ENCODE results near the gene LNP1. TPM values are rescaled to one million over a fixed set of nuclear protein-coding genes. Genes with fewer than 3 reads are reported as not detected.
A peak's percentile ranks its signal among the peaks of the same experiment; 100 is the strongest.

The LNP1 gene
- total and polyA plus RNA-seq, 2 of the 8 experiments (the other 6 are each of a cell fraction or from before 2014, with no cell fraction given) = 6.6 to 8.7 TPM

DNA sequence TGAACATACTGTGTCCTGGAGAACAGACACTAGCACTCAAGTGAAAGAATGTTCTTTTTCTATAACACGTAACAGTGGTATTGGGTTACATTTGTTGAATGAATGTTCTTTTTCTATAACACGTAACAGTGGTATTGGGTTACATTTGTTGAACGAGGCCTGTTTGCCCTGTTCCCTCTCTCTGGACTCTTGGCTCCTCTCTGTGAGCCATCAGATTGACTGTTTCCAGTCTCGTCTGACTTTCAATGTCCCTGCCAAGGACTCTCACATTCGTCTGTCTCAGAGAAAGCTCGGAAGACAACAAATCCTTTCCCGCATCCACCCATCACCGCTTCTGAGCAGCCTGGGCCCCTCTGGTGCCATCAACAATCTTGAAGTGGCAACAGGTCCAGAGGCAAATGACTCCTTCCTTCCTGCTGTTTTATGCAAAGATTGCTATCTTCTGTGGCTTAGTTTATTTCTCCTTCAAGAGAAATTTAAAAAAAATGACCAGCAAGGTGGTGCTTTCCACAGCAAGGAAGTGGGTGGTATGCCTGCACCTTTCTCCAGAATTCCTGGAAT, 99.1 kb downstream of the LNP1 start:
- WGBS, 2 experiments (ENCODE audit: extremely low coverage in 1 of 2, insufficient coverage in 1 of 2, insufficient read length in 1 of 2, insufficient replicate concordance in 2 of 2, low coverage in 1 of 2, low lambda C conversion rate in 2 of 2, missing lambda C conversion rate in 1 of 2) = 90% methylated on average over 8 of the region's 8 CpGs; no CpG with 5 or more reads in 1 of the 2 experiments
- CTCF ChIA-PET (ENCODE audit: partially characterized antibody) = interaction anchor here (1.6 kb wide), 1 partner anchor 37 kb away, joined by 3 read pairs; no protein-coding TSS in a partner anchor

More for the DNA sequence above, 99.1 kb downstream of the LNP1 start:
- no peak overlapping the region for H4K91ac ChIP-seq (replicated peaks; ENCODE audit: insufficient read length, low read length)
- no peaks in the 10 kb centered on the region for H3K23me2 ChIP-seq (ENCODE audit: low read depth, low read length)
- H3K79me2 ChIP-seq (ENCODE audit: control insufficient read depth in 1 of 2, insufficient read depth in 2 of 2, low read length in 2 of 2) = no peaks in the 10 kb centered on the region
- H3K23ac ChIP-seq (ENCODE audit: insufficient read length) = no peak overlapping the region
- peak overlapping the region; percentile 57; the same call in 1 of the 2 replicates for H4K8ac ChIP-seq (ENCODE audit: extremely low read depth, insufficient read depth, low read length)
- H3K18ac ChIP-seq (ENCODE audit: extremely low read depth, low read length) = no peak overlapping the region
- no peaks in the 10 kb centered on the region for H3K36me3 ChIP-seq (ENCODE audit: control insufficient read depth in 2 of 4, insufficient read depth in 4 of 4, low read length in 3 of 4)
- H4K5ac ChIP-seq (ENCODE audit: insufficient read length, low read depth, low read length) = no peak overlapping the region
- H2BK15ac ChIP-seq (ENCODE audit: low read length) = no peak overlapping the region
- H3K27me3 ChIP-seq (replicated peaks in 1 of 4; ENCODE audit: control insufficient read depth in 3 of 4, extremely low read depth in 1 of 4, insufficient read depth in 3 of 4, low read length in 3 of 4) = no peaks in the 10 kb centered on the region
- peaks cover 0 to 4% (median 1%) of the 10 kb centered on the region in 4 experiments; a peak in 2 of 7 replicates for H3K4me1 ChIP-seq (replicated peaks in 1 of 4; ENCODE audit: control insufficient read depth in 3 of 4, insufficient read depth in 4 of 4, low read length in 3 of 4)
- 0 out of 2 replicates have a peak, but pooled peaks have one; percentile 5 for TF ChIP-seq TEAD4 (IDR thresholded peaks at IDR 0.05; ENCODE audit: low read depth, low read length)
- TF ChIP-seq SIN3A (conservative IDR thresholded peaks at IDR 0.05 in 1 of 2, IDR thresholded peaks at IDR 0.05 in 1 of 2; ENCODE audit: low read depth in 1 of 2, low read length in 2 of 2) = no peak
- TF ChIP-seq MAFK (IDR thresholded peaks at IDR 0.05; ENCODE audit: low read depth, low read length) = no peak
- H2AFZ ChIP-seq (ENCODE audit: low read length) = no peak overlapping the region
- H3K4me3 ChIP-seq (ENCODE audit: extremely low read depth in 1 of 4, insufficient read depth in 2 of 4, low read depth in 3 of 4, low read length in 4 of 4) = no peak overlapping the region
- no peaks in the 10 kb centered on the region for H4K20me1 ChIP-seq (replicated peaks in 1 of 2; ENCODE audit: control insufficient read depth in 1 of 2, insufficient read depth in 2 of 2, low read length in 2 of 2)
- no peak overlapping the region for H3K56ac ChIP-seq (replicated peaks; ENCODE audit: insufficient read length, low read depth, low read length)
- 0 out of 2 replicates have a peak overlapping the region, but pooled peaks have one; percentile 22 for H2BK5ac ChIP-seq (ENCODE audit: low read depth, low read length)
- no peak overlapping the region for H3K27ac ChIP-seq (ENCODE audit: low read depth, low read length)
- H2BK120ac ChIP-seq (replicated peaks; ENCODE audit: low read depth, low read length) = no peak overlapping the region
- no peak overlapping the region for H2BK20ac ChIP-seq (ENCODE audit: low read length)
- no peak overlapping the region for H3K4me2 ChIP-seq (ENCODE audit: insufficient read depth in 1 of 2, low read depth in 2 of 2, low read length in 2 of 2)
- POLR2A ChIA-PET (ENCODE audit: partially characterized antibody) = no interaction called here
- H3K4ac ChIP-seq (replicated peaks; ENCODE audit: insufficient read length, low read depth, low read length) = no peak overlapping the region
- no peak overlapping the region for H2AK5ac ChIP-seq (ENCODE audit: low read depth, low read length)
- no peak overlapping the region for H3K14ac ChIP-seq (ENCODE audit: insufficient read length)
- no peak overlapping the region for H2BK12ac ChIP-seq (ENCODE audit: low read depth, low read length)
- no peak overlapping the region for H3K9ac ChIP-seq (replicated peaks in 1 of 4; ENCODE audit: extremely low read depth in 1 of 4, low read depth in 3 of 4, low read length in 3 of 4)
- FAIRE-seq (no peak), DNase-seq (ENCODE audit: low read depth in 1 of 2, low spot score in 2 of 2) (no peak)
- H3K9me3 ChIP-seq (ENCODE audit: insufficient read depth in 2 of 2, low read depth in 1 of 2, low read length in 1 of 2) = no peaks in the 10 kb centered on the region; a peak in 1 of 4 replicates
- H3K79me1 ChIP-seq (ENCODE audit: low read depth, low read length) = no peaks in the 10 kb centered on the region
